NOMO-1 treated with dmso at 0.1 percent for 144 hours (cell line): ENCODE results near the gene DAGLA.

ENCODE experiments used
- DNase-seq: peaks from one replicate; lab custom pipeline; 2025; ENCODE audit not compliant: unreplicated experiment; lab: John Stamatoyannopoulos, UW

Gene DAGLA

DNA sequence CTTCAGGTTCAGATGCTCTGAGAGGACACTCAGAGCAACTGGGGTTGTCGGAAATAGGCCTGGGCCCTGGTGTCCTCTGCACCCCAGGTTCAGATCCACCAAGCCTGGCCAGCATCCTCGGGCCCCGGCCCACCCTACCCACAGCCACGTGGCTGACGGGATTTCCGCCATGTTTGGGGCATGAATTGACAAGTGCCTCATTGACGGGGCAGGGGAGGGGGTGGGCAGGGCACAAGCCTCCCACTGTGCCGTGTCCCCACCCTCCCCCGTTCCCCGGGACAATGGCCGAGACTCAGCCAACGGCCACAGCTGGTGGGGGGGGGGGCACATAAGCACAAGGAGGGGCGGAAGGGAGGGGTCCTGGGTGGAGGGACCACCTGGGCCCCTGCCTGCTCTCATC is 80.8 kb downstream of the DAGLA start:
- no peak for DNase-seq

DNA sequence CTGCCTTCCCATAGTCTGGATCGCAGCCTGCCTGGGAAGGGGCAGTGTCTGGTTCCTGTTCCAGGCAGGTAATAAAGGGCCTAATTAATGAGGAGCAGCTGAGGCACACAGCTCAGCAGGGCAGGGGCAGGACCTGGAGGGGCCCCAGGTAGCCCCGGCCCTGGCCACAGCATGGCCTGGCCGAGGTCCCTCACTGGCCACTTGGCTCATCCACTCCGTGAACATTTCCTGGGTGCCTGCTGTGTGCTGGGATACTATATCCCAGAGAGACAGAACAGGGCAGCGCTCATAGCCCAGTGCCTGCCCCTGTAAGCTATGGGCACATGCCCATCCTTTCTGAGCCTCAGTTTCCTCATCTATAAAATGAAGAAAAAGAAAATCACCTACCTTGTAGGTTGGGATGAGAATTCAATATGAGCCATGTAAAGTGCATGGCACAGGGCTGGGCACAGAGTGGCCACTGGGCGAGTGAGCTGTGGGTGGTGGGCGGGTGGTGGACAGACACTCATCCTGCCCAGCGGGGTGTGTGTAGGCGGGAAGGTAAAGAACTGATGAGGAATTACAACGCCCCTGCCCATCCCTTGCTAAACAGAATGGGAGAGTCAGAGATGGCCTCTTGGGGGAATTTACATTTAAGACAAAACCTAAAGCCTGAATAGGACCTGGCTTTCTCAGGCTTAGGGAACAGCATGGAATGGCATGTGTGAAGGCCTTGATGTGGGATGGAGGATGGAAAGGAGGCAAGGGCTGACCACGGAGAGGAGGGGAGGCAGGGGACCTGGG is 81.4 kb downstream of the DAGLA start:
- no peak for DNase-seq

- no peak for DNase-seq
These were observed 82.0 kb downstream of the DAGLA start for GRCh38 chr11:61762223-61762615.

- no peak for DNase-seq
These were observed 82.6 kb downstream of the DAGLA start for GRCh38 chr11:61762798-61763197.

DNA sequence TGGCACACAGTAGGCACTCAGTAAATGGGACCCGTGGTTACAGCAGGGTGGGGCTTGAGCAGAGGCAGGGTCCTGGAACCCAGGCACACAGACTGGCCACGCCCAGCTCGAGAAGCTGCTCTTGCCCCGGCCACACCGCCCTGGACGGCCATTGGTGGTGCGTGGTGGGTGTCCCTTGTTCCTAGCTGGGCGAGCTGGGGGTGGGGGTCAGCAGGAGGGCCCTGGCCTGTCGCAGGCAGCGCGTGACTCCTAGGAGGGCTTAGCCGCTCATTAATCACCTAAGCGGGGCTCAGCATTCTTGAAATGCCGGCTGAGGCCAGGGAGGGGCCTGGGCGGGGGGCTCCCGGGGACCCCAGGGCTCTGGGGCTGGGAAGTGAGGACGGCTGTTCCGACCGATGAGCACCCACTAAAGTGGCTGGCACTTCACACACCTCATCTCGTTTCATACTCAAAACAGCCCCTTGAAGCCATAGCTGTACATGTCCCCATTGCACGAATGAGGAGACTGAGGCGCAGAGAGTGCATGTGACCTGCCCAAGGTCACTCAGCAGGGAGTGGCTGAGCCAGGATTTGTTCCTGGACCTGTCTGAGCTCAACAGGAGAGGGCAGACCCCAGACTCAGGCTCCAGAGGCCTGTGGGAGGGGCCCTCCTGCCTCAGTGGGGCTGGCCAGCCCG is 83.9 kb downstream of the DAGLA start:
- DNase-seq = no peak

DNA sequence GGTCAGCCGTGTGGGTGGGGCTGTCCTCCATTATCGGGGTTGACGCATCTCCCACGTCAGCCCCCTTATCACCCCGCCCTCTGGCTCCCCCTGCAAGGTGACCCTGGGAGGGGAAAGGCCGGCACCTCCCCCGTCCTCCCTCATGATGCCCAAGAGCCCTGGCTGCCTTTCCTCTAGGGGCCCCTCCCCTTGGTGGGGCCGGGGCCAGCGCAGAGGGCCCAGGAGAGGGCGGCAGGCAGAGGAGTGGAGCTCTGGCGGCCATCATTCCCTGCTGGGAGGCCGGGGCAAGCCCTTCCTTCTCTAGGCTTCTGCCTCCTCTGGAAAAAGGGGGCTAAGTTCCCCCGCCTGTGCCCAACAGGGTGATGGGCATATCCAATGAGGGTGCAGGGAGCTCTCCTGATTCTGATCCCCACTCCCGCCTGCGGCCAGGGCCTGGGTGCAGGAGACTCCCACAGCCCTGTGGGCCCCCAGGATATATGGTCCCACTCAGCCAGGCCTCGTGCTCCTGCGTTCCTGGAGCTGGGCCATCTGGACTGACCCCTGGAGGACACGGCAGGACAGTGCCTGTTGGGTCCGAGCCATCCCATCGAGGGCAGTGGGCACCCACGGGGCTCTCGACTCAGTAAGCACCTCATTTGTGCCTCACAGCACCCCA is 84.5 kb downstream of the DAGLA start:
- DNase-seq = no peak

GRCh38 chr11:61765550-61766253 is 85.5 kb downstream of the DAGLA start:
- DNase-seq = no peak

DNA sequence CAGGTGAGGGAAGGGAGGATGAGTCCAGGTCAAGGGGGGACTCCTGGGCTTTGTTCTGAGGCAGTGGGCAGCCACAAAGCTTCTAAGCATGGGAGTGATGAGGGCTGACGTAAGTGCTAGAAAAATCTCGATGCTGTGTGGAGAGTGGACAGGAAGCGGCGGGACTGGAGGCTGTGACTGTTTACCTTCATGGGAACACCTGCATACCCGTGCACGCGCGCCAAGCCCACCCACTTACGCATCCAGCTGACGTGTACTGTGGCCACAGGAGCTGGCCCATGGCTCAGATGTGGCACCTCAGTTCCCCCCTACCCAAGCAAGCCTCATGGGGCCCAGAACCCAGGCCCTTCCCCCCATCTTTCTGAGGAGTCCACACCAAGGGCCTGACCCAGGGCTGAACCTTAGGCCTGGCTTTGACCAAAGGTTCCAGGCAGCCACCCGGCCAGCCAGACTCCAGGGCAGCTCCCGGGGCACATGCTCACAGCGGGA is 86.2 kb downstream of the DAGLA start:
- DNase-seq = no peak

- no peak for DNase-seq
These were observed 88.3 kb downstream of the DAGLA start for GRCh38 chr11:61768376-61769076.

DNA sequence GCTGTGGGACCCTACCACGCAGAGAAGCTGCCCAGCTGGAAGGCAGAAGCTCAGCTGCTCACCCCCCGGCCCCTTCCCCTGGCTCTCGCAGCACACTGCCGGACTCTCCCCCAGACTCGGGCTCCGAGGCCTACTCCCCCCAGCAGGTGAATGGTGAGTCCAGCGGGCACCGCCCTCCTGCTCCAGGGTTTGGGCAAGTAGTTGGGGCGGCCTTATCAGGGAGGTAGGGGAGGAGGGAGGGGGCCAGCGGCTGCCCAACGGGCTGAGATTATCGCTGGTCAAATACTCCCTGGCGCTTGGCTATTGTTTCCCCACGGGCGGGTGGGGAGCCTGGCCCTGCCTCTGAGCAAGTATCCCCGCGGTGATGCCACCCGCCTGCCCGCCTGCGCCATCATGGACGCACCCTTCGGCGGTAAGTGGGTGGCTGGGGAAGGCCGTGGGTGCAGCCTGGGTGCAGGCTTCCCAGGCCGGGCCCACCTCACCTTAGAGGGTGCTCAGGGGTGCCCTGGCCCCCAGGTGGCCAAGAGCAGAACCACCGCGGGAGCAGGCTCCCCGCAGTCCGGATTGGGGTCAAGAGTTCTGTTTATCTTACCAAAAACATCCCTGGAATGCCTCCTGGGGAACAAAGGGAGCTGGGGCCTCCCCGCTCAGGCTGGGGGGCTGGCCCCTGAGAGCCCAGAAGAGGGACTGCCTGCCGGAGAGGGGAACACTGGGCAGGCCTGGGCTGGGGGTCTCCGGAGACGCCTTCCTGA is 89.2 kb downstream of the DAGLA start:
- DNase-seq = no peak

- DNase-seq = no peak
These were observed 89.9 kb downstream of the DAGLA start for GRCh38 chr11:61769946-61770683.

DNA sequence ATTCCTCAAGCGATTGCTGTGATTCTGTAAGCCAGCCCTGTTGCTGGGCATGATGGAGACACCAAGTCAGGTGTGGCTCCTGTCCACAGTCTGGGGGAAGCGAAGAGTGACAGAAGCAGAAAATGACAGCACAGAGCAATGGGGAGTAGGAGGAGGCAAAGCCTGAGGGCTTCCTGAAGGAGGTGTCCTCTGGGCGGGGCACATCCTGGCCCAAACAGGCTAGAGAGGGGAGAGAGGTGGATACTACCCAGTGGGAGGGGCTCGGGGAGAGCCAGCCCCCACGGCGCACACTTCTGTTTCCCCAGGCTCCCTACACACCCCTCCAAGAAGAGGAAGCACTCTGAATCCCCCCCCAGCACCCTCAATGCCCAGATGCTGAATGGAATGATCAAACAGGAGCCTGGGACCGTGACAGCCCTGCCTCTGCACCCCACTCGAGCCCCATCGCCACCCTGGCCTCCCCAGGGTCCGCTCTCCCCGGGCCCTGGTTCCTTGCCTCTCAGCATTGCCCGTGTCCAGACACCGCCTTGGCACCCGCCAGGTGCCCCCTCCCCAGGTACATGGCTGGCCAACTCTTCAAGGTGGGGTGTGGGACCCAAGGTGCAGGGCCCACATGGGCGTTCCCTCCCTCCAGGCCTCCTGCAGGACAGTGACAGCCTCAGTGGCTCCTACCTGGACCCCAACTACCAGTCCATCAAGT is 91.2 kb downstream of the DAGLA start:
- DNase-seq = no peak

DNA sequence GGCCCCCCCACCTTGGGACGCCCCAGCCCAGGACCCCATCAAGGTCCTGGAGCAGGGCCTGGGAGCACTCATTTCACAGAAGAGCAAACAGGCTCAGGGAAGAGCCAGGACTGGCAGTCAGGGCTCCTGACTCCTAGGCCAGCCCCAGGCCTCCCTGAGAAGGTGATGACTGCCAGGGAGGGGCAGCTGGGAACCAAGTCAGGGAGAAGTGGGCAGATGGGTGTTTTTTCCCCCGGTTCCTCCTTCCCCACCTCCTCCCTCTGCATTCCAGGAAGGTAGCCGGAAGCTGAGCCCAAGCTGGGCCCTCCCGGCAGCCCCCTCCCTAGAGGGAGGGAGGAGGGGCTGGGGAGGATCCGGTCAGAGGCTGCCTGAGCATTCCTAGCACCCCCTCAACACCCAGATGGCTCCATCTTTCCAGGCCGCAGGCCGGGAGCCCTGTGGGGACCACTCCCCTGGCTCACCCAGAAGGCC is 91.8 kb downstream of the DAGLA start:
- no peak for DNase-seq

DNA sequence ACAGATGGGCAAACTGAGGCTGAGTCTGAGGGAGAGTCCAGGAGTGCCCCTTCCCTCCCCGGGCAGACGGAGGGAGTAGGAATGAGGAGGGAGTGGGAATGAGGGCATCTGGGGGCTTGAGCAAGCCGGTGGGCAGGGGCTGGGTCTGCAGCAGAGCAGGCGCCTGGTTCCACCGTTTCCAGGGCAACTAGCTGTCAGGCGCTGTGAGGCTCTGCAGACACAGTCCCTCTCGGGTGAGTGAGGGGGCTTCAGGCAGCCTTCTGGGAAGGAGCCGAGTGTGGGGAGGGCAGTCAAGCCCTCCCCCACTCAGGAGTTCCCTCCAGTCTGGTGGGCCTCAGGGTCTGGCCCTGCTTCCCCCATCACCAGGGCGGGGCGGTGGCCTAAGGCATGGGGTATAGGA is 93.2 kb downstream of the DAGLA start:
- DNase-seq = no peak

DNA sequence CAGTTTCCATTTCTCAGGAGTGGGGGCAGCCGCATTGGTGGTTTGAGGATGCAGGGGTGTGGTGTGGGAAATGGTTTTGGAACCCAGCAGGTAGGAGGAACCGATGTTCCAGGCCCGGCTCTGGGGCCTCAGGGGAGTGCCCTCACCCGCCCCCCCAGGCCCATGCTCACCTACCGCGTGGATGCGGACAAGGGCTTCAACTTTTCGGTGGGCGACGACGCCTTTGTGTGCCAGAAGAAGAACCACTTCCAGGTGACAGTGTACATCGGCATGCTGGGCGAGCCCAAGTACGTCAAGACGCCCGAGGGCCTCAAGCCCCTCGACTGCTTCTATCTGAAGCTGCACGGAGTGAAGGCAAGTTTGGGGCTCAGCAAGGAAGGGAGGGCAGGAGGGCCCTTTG is 93.6 kb downstream of the DAGLA start:
- DNase-seq = no peak

DNA sequence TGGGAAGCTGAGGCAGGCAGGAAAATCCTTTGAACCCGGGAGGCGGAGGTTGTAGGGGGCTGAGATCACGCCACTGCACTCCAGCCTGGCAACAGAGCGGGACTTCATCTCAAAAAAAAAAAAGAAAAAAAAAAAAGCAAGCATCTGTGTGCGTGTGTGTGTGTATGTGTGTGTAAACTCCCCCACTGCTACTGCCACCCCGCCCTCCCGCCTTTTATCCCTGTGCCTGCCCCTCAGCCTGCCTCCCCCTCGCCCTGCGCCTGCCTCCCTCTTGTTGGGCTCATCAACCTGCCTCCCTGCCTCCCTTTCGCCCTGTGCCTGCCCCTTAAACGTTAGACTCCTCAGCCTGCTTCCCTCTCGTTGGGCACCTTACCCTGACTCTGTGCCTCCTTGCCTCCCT is 94.2 kb downstream of the DAGLA start:
- DNase-seq = no peak

GRCh38 chr11:61775106-61775505 is 94.9 kb downstream of the DAGLA start:
- no peak for DNase-seq
